GM23248 (cell line): ENCODE data around the gene TAP1.

Source experiments
- EZH2 ChIP-seq: fragments of 200-600 bp; sonication (generic); IDR thresholded peaks from 2 replicates; pipeline ENCODE4 v1.6.1; 2018; ENCODE audit warnings: antibody characterized with exemption, mild to moderate bottlenecking; ENCODE audit not compliant: insufficient read depth, poor library complexity, severe bottlenecking
- EZH2phosphoT487 ChIP-seq: fragments of 200-600 bp; sonication (generic); IDR thresholded peaks from 2 replicates; pipeline ENCODE4 v1.6.1; 2018; ENCODE audit warnings: antibody characterized with exemption, moderate library complexity, mild to moderate bottlenecking, low read depth; ENCODE audit not compliant: insufficient read depth

- TF ChIP-seq EZH2: no peak
- no peak for TF ChIP-seq EZH2phosphoT487
These were observed 2.5 kb downstream of the TAP1 start for GRCh38 chr6:32851025-32851424.
